GM18951 (cell line): Measurements from ENCODE around the gene TCEA3.
"Not testable (repeated sequence)": the region's sequence is repeated elsewhere in the genome, so short reads cannot be mapped to it uniquely, and the experiment has no call there.

Experiments used
- POLR2A ChIP-seq: IDR thresholded peaks from 4 replicates; pipeline ENCODE4 v1.6.1; 2011; ENCODE audit warnings: mild to moderate bottlenecking; ENCODE audit not compliant: insufficient read length, insufficient read depth; ENCODE audit errors: extremely low read depth
- in situ Hi-C: fragments of 300-500 bp; cut with MboI; formaldehyde crosslinking; loops from one replicate; pipeline ENCODE4 v1.12.0; 2022; ENCODE audit warnings: low sequenced_read_pairs, mixed read lengths, inconsistent platforms; ENCODE audit not compliant: unreplicated experiment

The TCEA3 gene

GRCh38 chr1:23384312-23385058, 40.1 kb downstream of the TCEA3 start:
- in situ Hi-C loops = no loop called here
- no peak for TF ChIP-seq POLR2A

- in situ Hi-C loops = no loop called here
- TF ChIP-seq POLR2A = no peak
Observed at GRCh38 chr1:23383577-23384311, 40.8 kb downstream of the TCEA3 start.

- in situ Hi-C loops = no loop called here
Observed at GRCh38 chr1:23381233-23381885, 43.2 kb downstream of the TCEA3 start.

GRCh38 chr1:23380719-23381118, 43.8 kb downstream of the TCEA3 start:
- in situ Hi-C loops = no loop called here
- no peak for TF ChIP-seq POLR2A

More at GRCh38 chr1:23381233-23381885, 43.2 kb downstream of the TCEA3 start:
- TF ChIP-seq POLR2A = no peak

GRCh38 chr1:23380236-23380635, 44.3 kb downstream of the TCEA3 start:
- in situ Hi-C loops = not testable (repeated sequence)

- TF ChIP-seq POLR2A = no peak
- in situ Hi-C loops = no loop called here
Observed at GRCh38 chr1:23376890-23377811, 47.4 kb downstream of the TCEA3 start.

- in situ Hi-C loops = not testable (repeated sequence)
Observed at GRCh38 chr1:23374079-23374735, 50.3 kb downstream of the TCEA3 start.

GRCh38 chr1:23371987-23372880, 52.3 kb downstream of the TCEA3 start:
- TF ChIP-seq POLR2A = no peak
- in situ Hi-C loops = no loop called here

- in situ Hi-C loops = no loop called here
- TF ChIP-seq POLR2A = no peak
Observed at GRCh38 chr1:23370709-23371584, 53.6 kb downstream of the TCEA3 start.

- in situ Hi-C loops = no loop called here
- TF ChIP-seq POLR2A = no peak
Observed at GRCh38 chr1:23370330-23370708, 54.2 kb downstream of the TCEA3 start.

- no peak for TF ChIP-seq POLR2A
- in situ Hi-C loops = no loop called here
Observed at GRCh38 chr1:23369335-23370013, 55.1 kb downstream of the TCEA3 start, which contains the start of gene ZNF436. Gene ZNF436 (minus strand): TSS chr1:23369836. CDS start chr1:23368005, 1,831 bp downstream.
